ENCODE results near the gene CD40.

GRCh38 chr20:46142124-46142523, 24.0 kb downstream of the CD40 start:
- TF ChIP-seq MAX (IDR thresholded peaks at IDR 0.05; ENCODE audit: low read depth, low read length) (no peak), CTCF (IDR thresholded peaks at IDR 0.05; ENCODE audit: low read depth, low read length) (no peak), MYC (IDR thresholded peaks at IDR 0.05; ENCODE audit: low read depth, low read length) (no peak), POLR2A (IDR thresholded peaks at IDR 0.05; ENCODE audit: extremely low read depth, insufficient read length) (no peak)

Measured in NB4 (cell line).